ENCODE measurements around the gene ANKRD63.

Gene ANKRD63

DNA sequence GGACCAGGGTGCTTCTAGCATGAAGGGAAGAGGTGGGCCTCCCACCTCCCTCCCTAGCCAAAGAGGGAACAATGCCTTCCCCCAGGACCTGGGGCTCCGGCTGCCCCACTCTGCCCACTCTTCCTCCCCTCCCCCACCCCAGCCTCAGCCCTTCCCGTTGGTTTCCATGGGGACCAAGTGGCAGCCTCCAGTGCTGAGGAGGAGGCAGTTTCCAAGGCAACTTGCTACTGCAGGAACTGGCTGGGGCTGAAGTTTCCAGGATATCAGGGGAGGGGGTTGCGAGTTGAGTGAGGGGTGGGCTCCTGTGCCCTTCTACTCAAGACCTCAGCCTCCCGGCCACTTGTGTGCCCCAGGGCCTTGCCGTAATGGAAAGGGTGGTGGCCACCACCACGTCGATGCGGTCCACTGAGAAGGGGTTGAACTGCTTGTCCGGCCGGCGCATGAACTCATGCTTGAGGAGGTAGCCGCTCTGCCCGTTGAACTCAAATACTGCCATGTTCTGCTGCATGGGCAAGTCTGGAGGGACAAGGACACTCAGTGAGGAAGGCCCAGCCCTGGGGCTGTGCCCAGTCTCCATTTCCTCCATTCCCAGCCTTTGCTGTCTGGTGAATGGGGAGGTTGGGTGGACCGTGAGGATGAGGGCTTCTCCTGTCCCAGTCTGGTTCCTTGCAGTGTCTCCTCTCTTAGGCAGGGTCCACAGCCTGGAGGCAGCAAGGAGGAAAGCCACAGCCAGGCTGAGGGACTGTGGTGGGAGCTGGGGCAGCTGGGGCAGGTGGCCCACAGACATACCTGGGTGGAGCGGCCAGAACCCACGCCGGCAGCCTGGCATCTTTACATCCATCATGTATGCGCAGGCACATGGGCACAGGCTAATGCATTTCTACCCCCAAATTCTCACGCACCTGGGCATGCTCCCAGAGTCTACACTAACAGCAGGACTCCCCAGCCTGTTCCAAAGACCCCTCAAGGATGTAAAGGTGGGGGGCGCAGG is 11.3 kb upstream of the ANKRD63 start:
- Histone ChIP-seq H3K4me3 (ENCODE audit: insufficient read length, low read depth) (no peak overlapping the region), H3K27me3 (ENCODE audit: insufficient read depth, insufficient read length) (peaks cover 26% of the 10 kb centered on the region), H3K9ac (ENCODE audit: insufficient read length, low read depth) (no peak overlapping the region), H3K36me3 (ENCODE audit: insufficient read depth, insufficient read length, low read length) (no peaks in the 10 kb centered on the region), H3K9me3 (ENCODE audit: insufficient read depth, low read length) (no peaks in the 10 kb centered on the region), H3K4me1 (ENCODE audit: insufficient read depth, insufficient read length) (peaks cover 4% of the 10 kb centered on the region)
- DNase-seq (ENCODE audit: low read depth, low spot score), result no peak
- no peak for TF ChIP-seq YY1 (IDR thresholded peaks at IDR 0.05; ENCODE audit: insufficient read depth, insufficient read length)

DNA sequence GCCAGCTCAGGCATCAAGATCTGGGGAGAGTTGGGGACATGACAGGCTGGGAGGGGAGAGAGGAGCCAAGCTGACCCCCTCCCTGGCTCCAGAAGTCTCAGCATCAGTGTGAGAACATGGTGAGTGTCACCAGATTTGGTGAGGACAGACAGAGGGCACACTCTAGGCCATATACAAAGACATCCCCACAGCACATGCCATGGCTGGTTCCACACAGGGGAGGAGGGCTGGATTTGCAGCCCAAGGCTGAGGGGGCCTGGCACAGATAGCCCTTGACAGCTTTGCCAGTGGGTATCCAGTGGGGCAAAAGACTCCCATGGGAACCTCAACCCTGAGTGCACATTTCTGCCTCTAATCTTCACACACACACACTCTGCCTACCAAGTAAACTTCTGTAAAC is 10.1 kb upstream of the ANKRD63 start:
- no peak for TF ChIP-seq ZNF274 (IDR thresholded peaks at IDR 0.05; ENCODE audit: low read depth, low read length)
- no peak for TF ChIP-seq YY1 (IDR thresholded peaks at IDR 0.05; ENCODE audit: insufficient read depth, insufficient read length)
- no peak for TF ChIP-seq SUZ12 (IDR thresholded peaks at IDR 0.05; ENCODE audit: extremely low read depth, insufficient read depth, insufficient read length)
- H3K9me3 ChIP-seq (ENCODE audit: insufficient read depth, low read length), result no peaks in the 10 kb centered on the region
- peaks cover 5% of the 10 kb centered on the region for H3K36me3 ChIP-seq (ENCODE audit: insufficient read depth, insufficient read length, low read length)
- peaks cover 26% of the 10 kb centered on the region for H3K27me3 ChIP-seq (ENCODE audit: insufficient read depth, insufficient read length)
- no peak overlapping the region for H3K4me3 ChIP-seq (ENCODE audit: insufficient read length, low read depth)
- peaks cover 4% of the 10 kb centered on the region for H3K4me1 ChIP-seq (ENCODE audit: insufficient read depth, insufficient read length)
- no peak overlapping the region for H3K9ac ChIP-seq (ENCODE audit: insufficient read length, low read depth)
- DNase-seq (ENCODE audit: low read depth, low spot score), result no peak

DNA sequence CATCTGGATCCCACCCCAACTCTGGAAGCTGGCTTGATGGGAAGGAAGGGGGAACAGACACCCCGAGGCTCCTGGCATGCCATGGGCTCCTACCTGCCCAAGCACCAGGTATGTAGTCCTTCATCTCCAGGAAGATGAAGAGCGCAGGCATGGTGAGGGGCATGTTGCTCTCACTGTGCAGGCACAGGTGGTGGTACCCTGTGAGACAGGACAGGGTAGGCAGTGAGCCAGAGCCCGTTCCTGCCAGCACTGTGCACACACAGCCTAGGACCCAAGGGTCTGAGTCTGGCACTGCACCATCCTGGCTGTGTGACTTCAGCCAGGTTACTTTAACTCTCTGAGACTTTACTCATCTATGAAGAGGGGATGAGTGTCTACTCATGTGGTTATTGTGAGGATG is 9.4 kb upstream of the ANKRD63 start:
- H3K4me3 ChIP-seq (ENCODE audit: insufficient read length, low read depth), result no peak overlapping the region
- H3K36me3 ChIP-seq (ENCODE audit: insufficient read depth, insufficient read length, low read length), result peaks cover 5% of the 10 kb centered on the region
- no peak for TF ChIP-seq YY1 (IDR thresholded peaks at IDR 0.05; ENCODE audit: insufficient read depth, insufficient read length)
- no peak for TF ChIP-seq ZNF274 (IDR thresholded peaks at IDR 0.05; ENCODE audit: low read depth, low read length)
- TF ChIP-seq SUZ12 (IDR thresholded peaks at IDR 0.05; ENCODE audit: extremely low read depth, insufficient read depth, insufficient read length), result no peak
- no peak for DNase-seq (ENCODE audit: low read depth, low spot score)
- no peaks in the 10 kb centered on the region for H3K9me3 ChIP-seq (ENCODE audit: insufficient read depth, low read length)
- peaks cover 5% of the 10 kb centered on the region for H3K4me1 ChIP-seq (ENCODE audit: insufficient read depth, insufficient read length)
- no peak overlapping the region for H3K9ac ChIP-seq (ENCODE audit: insufficient read length, low read depth)
- H3K27me3 ChIP-seq (ENCODE audit: insufficient read depth, insufficient read length), result peaks cover 26% of the 10 kb centered on the region

DNA sequence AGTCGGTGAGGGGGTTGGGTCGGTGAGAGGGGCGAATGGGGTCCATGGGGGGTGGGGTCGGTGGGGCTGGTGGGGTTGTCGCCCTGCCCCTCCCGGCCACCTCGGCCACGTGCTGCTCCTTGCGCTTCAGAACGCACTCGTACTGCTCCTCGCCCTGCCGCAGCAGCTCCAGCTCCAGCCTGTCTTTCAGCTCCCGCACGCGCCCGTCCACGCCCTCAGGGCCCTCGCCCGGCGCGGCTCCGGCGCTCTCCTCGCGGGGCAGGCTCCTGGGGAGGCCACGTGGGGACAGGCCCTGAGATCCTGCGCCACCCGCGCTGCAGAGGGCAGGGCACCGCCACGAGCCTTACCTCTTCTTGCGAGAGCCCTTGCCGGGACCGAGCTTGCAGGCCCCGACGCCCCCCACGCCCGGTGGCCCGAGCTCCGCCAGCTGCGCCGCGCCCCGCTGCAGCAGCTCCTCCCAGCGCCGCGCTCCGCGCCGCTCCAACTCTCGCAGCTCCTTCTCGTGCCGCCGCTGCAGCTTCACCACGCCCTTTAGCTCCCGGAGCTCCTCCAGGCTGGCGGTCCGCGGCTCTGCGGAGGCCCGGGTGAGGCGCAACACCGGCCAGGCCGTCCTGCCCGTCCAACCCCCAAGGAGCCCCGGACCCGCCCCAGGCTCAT is 8.2 kb upstream of the ANKRD63 start:
- Histone ChIP-seq H3K9me3 (ENCODE audit: insufficient read depth, low read length) (no peaks in the 10 kb centered on the region), H3K4me1 (ENCODE audit: insufficient read depth, insufficient read length) (peaks cover 16% of the 10 kb centered on the region), H3K4me3 (ENCODE audit: insufficient read length, low read depth) (peak overlapping the region; percentile 30), H3K27me3 (ENCODE audit: insufficient read depth, insufficient read length) (peaks cover 26% of the 10 kb centered on the region), H3K9ac (ENCODE audit: insufficient read length, low read depth) (peak overlapping the region; percentile 81), H3K36me3 (ENCODE audit: insufficient read depth, insufficient read length, low read length) (peaks cover 5% of the 10 kb centered on the region)
- TF ChIP-seq ZNF274 (IDR thresholded peaks at IDR 0.05; ENCODE audit: low read depth, low read length) (no peak), YY1 (IDR thresholded peaks at IDR 0.05; ENCODE audit: insufficient read depth, insufficient read length) (no peak), SUZ12 (IDR thresholded peaks at IDR 0.05; ENCODE audit: extremely low read depth, insufficient read depth, insufficient read length) (no peak)
- DNase-seq (ENCODE audit: low read depth, low spot score), result no peak

DNA sequence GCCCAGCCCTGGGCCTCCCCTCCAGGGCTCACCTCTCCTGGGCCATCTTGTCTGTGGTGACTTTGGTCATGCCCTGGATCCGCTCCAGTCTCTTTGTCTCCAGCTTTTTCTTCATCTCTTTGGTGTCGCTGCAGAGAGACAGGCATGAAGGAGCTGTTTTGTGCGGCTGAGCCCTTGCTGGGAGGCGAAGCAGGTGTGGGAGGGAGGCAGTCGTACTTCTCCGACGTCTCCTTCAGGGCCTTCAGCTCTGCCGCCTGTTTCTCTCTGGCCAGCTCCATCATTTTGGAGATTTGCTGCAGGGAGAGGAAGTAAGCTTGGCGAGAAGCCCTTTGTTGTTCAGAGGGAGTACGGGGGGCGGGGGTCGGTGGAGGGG is 7.7 kb upstream of the ANKRD63 start:
- Histone ChIP-seq H3K4me3 (ENCODE audit: insufficient read length, low read depth) (no peak overlapping the region), H3K9ac (ENCODE audit: insufficient read length, low read depth) (no peak overlapping the region), H3K27me3 (ENCODE audit: insufficient read depth, insufficient read length) (peaks cover 26% of the 10 kb centered on the region), H3K4me1 (ENCODE audit: insufficient read depth, insufficient read length) (peaks cover 17% of the 10 kb centered on the region), H3K36me3 (ENCODE audit: insufficient read depth, insufficient read length, low read length) (peaks cover 5% of the 10 kb centered on the region), H3K9me3 (ENCODE audit: insufficient read depth, low read length) (no peaks in the 10 kb centered on the region)
- DNase-seq (ENCODE audit: low read depth, low spot score), result no peak
- TF ChIP-seq SUZ12 (IDR thresholded peaks at IDR 0.05; ENCODE audit: extremely low read depth, insufficient read depth, insufficient read length), result no peak
- TF ChIP-seq YY1 (IDR thresholded peaks at IDR 0.05; ENCODE audit: insufficient read depth, insufficient read length), result no peak
- TF ChIP-seq ZNF274 (IDR thresholded peaks at IDR 0.05; ENCODE audit: low read depth, low read length), result no peak

DNA sequence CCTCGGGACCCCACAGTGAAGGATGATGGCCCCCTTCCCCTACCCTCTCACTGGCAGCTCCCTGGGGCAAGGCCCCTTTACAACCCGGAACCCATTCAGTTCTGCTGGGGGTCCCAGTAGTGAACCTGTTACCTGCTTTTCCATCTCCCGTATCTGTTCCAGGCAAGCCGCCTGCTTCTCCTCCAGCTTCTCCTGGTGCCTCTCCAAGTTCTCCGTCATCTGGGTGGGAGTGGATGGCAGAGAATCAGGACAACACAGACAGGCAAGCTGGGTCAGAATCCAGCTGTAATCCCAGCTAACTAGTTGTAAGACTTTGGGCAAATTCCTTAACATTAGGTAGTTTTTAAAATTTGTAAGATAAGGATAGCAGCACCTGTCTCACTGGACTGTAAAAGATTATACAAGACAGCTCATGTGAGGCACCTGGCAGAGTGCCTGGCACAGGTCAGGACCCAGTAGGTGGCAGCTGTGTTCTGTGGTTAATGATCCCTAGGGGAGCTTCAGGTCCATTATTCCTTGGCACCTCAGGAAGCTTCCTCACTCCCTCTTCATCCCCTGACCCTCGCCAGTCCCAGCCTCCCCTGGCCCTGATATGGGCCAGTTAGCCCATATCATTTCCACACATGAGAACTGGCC is 6.4 kb upstream of the ANKRD63 start:
- Histone ChIP-seq H3K36me3 (ENCODE audit: insufficient read depth, insufficient read length, low read length) (peaks cover 5% of the 10 kb centered on the region), H3K27me3 (ENCODE audit: insufficient read depth, insufficient read length) (peaks cover 26% of the 10 kb centered on the region), H3K9me3 (ENCODE audit: insufficient read depth, low read length) (no peaks in the 10 kb centered on the region), H3K4me1 (ENCODE audit: insufficient read depth, insufficient read length) (peaks cover 21% of the 10 kb centered on the region), H3K4me3 (ENCODE audit: insufficient read length, low read depth) (no peak overlapping the region), H3K9ac (ENCODE audit: insufficient read length, low read depth) (no peak overlapping the region)
- TF ChIP-seq YY1 (IDR thresholded peaks at IDR 0.05; ENCODE audit: insufficient read depth, insufficient read length) (no peak), ZNF274 (IDR thresholded peaks at IDR 0.05; ENCODE audit: low read depth, low read length) (no peak)
- no peak for DNase-seq (ENCODE audit: low read depth, low spot score)

DNA sequence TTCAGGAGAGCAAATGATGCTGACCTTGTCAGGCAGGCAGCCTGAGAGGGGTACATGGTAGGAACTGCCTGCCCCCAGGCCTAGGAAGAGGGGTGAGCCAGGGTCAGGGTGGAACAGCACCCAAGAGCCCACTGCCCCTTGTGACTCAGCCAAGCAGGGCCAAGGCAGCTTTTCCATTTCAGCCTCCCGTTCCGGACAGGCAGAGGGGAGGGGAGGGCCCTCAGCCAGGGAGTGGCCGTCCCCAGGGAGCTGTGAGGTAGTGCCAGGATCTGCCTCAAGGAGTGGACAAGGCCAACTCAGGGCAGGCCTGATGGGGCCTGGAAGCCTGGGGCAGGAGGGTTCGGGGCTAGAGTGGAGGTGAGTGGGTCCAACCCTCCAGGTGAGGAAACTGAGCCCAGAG is 5.1 kb upstream of the ANKRD63 start:
- no peak for DNase-seq (ENCODE audit: low read depth, low spot score)
- TF ChIP-seq SUZ12 (IDR thresholded peaks at IDR 0.05; ENCODE audit: extremely low read depth, insufficient read depth, insufficient read length), result no peak
- TF ChIP-seq YY1 (IDR thresholded peaks at IDR 0.05; ENCODE audit: insufficient read depth, insufficient read length), result no peak

More for the DNA sequence above, 5.1 kb upstream of the ANKRD63 start:
- H3K4me1 ChIP-seq (ENCODE audit: insufficient read depth, insufficient read length), result peaks cover 19% of the 10 kb centered on the region
- peaks cover 34% of the 10 kb centered on the region for H3K27me3 ChIP-seq (ENCODE audit: insufficient read depth, insufficient read length)
- H3K36me3 ChIP-seq (ENCODE audit: insufficient read depth, insufficient read length, low read length), result peaks cover 5% of the 10 kb centered on the region
- H3K9me3 ChIP-seq (ENCODE audit: insufficient read depth, low read length), result no peaks in the 10 kb centered on the region
- no peak overlapping the region for H3K4me3 ChIP-seq (ENCODE audit: insufficient read length, low read depth)
- H3K9ac ChIP-seq (ENCODE audit: insufficient read length, low read depth), result no peak overlapping the region

Data from NT2/D1 (cell line).